OCI-LY7 (cell line): ENCODE results near the gene GALR1. TPM values are rescaled to one million over a fixed set of nuclear protein-coding genes. Genes with fewer than 3 reads are reported as not detected.

Experiments
- BruUV-seq: library from RNA; stranded (reverse); fragments of 400-500 nt; replicated peaks from 2 replicates; lab custom pipeline; 2021; lab: Mats Ljungman, UMichigan
- CTCF ChIA-PET: fragments of 300-600 bp; sonication (Branson Sonifier 250); formaldehyde crosslinking; loops from one replicate; lab custom pipeline; 2022; ENCODE audit warnings: antibody characterized with exemption; ENCODE audit not compliant: unreplicated experiment; lab: Charles Lee
- POLR2A ChIA-PET: fragments of 300-600 bp; sonication (Branson Sonifier 250); formaldehyde crosslinking; loops from one replicate; lab custom pipeline; 2022; ENCODE audit warnings: antibody characterized with exemption; lab: Charles Lee
- DNase-seq: peaks from one replicate; pipeline ENCODE4 v3.0.0-alpha.2; 2015; ENCODE audit warnings: low spot score
- H2AFZ ChIP-seq: fragments of 200-600 bp; sonication (generic), shearing (Covaris generic); 2 replicates; pipeline ENCODE4 v1.6.1; 2014; ENCODE audit warnings: mild to moderate bottlenecking, antibody characterized with exemption, low read length, moderate library complexity
- H3K27ac ChIP-seq: fragments of 200-600 bp; sonication (generic); 2 replicates; pipeline ENCODE4 v1.5.1; 2014; ENCODE audit warnings: mixed run types, low read depth, mild to moderate bottlenecking, moderate library complexity, low read length, inconsistent platforms; ENCODE audit not compliant: poor library complexity, severe bottlenecking
- H3K36me3 ChIP-seq: fragments of 200-600 bp; sonication (generic); 2 replicates; pipeline ENCODE4 v1.6.1; 2014; ENCODE audit warnings: mild to moderate bottlenecking, antibody characterized with exemption, low read length, moderate library complexity, mixed read lengths; ENCODE audit not compliant: insufficient read depth
- H3K4me1 ChIP-seq: fragments of 200-600 bp; sonication (generic); 2 replicates; pipeline ENCODE4 v1.5.1; 2014; ENCODE audit warnings: mild to moderate bottlenecking, low read length; ENCODE audit not compliant: insufficient read depth, poor library complexity, severe bottlenecking
- H3K4me2 ChIP-seq: fragments of 200-600 bp; sonication (generic); 2 replicates; pipeline ENCODE4 v1.6.1; 2014; ENCODE audit warnings: mild to moderate bottlenecking, low read length
- H3K4me3 ChIP-seq: fragments of 200-600 bp; sonication (generic); 2 replicates; pipeline ENCODE4 v1.5.1; 2014; ENCODE audit warnings: mild to moderate bottlenecking, low read depth, low read length; ENCODE audit not compliant: poor library complexity, severe bottlenecking
- H3K79me2 ChIP-seq: fragments of 200-600 bp; sonication (generic); 2 replicates; pipeline ENCODE4 v1.6.1; 2016; ENCODE audit warnings: low read depth, mild to moderate bottlenecking, low read length, moderate library complexity, mixed read lengths; ENCODE audit not compliant: insufficient read depth
- H3K9me2 ChIP-seq: fragments of 200-600 bp; sonication (generic); 2 replicates; pipeline ENCODE4 v1.6.1; 2016; ENCODE audit warnings: mild to moderate bottlenecking, low read length, mixed read lengths; ENCODE audit not compliant: insufficient read depth
- H3K9me3 ChIP-seq: fragments of 200-600 bp; sonication (generic); 2 replicates; pipeline ENCODE4 v1.6.1; 2014; ENCODE audit warnings: mild to moderate bottlenecking, mixed run types, low read length, mixed read lengths
- H4K20me1 ChIP-seq: fragments of 200-600 bp; sonication (generic); 2 replicates; pipeline ENCODE4 v1.6.1; 2014; ENCODE audit warnings: mild to moderate bottlenecking, antibody characterized with exemption, low read length, moderate library complexity, mixed read lengths; ENCODE audit not compliant: insufficient read depth
- CTCF ChIP-seq: fragments of 200-600 bp; sonication (generic); conservative IDR thresholded peaks from 2 replicates; pipeline ENCODE4 v1.5.1; 2014; ENCODE audit warnings: mild to moderate bottlenecking, antibody characterized with exemption, low read length, moderate library complexity, mixed read lengths
- EZH2phosphoT487 ChIP-seq: fragments of 200-600 bp; sonication (generic); IDR thresholded peaks from 2 replicates; pipeline ENCODE4 v1.6.1; 2018; ENCODE audit warnings: low read depth, borderline replicate concordance, mild to moderate bottlenecking, mixed run types, antibody characterized with exemption, low read length, moderate library complexity, mixed read lengths
- intact Hi-C: fragments of 100-400 bp; cut with micrococcal nuclease; formaldehyde crosslinking; loops from one replicate; pipeline ENCODE4 v1.10.0; 2022; ENCODE audit not compliant: unreplicated experiment
- total RNA-seq, 2 experiments: library from RNA; depleted of rRNA in 1 of 2; stranded (reverse); fragments of >200 nt in 1 of 2; shearing (Covaris generic) in 1 of 2; gene quantifications; 2 replicates each; pipeline ENCODE4 v1.2.3, GENCODE V29; 2014 to 2022

GALR1 gene
- total RNA-seq, 2 experiments from 2014 or later = not detected

- no peaks in the 10 kb centered on the region for H3K9me2 ChIP-seq
- no peaks in the 10 kb centered on the region for H3K79me2 ChIP-seq
- no peaks in the 10 kb centered on the region for H3K9me3 ChIP-seq
- H3K4me2 ChIP-seq = peak overlapping the region; percentile 63
- no peaks in the 10 kb centered on the region for H3K4me1 ChIP-seq
- intact Hi-C loops = no loop called here
- ChIA-PET CTCF (no interaction called here), POLR2A (no interaction called here)
- H3K36me3 ChIP-seq = no peaks in the 10 kb centered on the region
- H4K20me1 ChIP-seq = no peaks in the 10 kb centered on the region
- H3K4me3 ChIP-seq = no peak overlapping the region
- peak; percentile 12 for DNase-seq
- BruUV-seq = no TSS peak
- H3K27ac ChIP-seq = no peak overlapping the region
- no peak for TF ChIP-seq EZH2phosphoT487
- no peak for TF ChIP-seq CTCF
- H2AFZ ChIP-seq = peak overlapping the region; percentile 91
Measured at GRCh38 chr18:77208964-77209363, 40.7 kb upstream of the GALR1 start.

GRCh38 chr18:77209587-77209986, 40.1 kb upstream of the GALR1 start:
- ChIA-PET POLR2A (no interaction called here), CTCF (no interaction called here)
- no peaks in the 10 kb centered on the region for H3K9me2 ChIP-seq
- no peak overlapping the region for H3K27ac ChIP-seq
- no peak overlapping the region for H2AFZ ChIP-seq
- no peaks in the 10 kb centered on the region for H3K79me2 ChIP-seq
- DNase-seq = no peak
- H3K4me1 ChIP-seq = no peaks in the 10 kb centered on the region
- H4K20me1 ChIP-seq = no peaks in the 10 kb centered on the region
- no peak overlapping the region for H3K4me3 ChIP-seq
- no peak overlapping the region for H3K4me2 ChIP-seq
- no peaks in the 10 kb centered on the region for H3K9me3 ChIP-seq
- intact Hi-C loops = no loop called here
- no TSS peak for BruUV-seq
- H3K36me3 ChIP-seq = no peaks in the 10 kb centered on the region
- no peak for TF ChIP-seq EZH2phosphoT487
- TF ChIP-seq CTCF = no peak

- Histone ChIP-seq H3K4me2 (no peak overlapping the region), H3K4me1 (no peaks in the 10 kb centered on the region), H3K79me2 (no peaks in the 10 kb centered on the region), H3K9me3 (no peaks in the 10 kb centered on the region), H3K4me3 (no peak overlapping the region), H3K36me3 (no peaks in the 10 kb centered on the region), H3K27ac (no peak overlapping the region), H4K20me1 (no peaks in the 10 kb centered on the region), H2AFZ (no peak overlapping the region), H3K9me2 (no peaks in the 10 kb centered on the region)
- intact Hi-C loops = loop anchor here (2.0 to 5.0 kb wide), 2 partner anchors 148 to 209 kb away; no protein-coding TSS in a partner anchor
- no peak for DNase-seq
- ChIA-PET CTCF (no interaction called here), POLR2A (no interaction called here)
- TF ChIP-seq EZH2phosphoT487 (no peak), CTCF (no peak)
- BruUV-seq = no TSS peak
Measured at GRCh38 chr18:77210249-77210648, 39.4 kb upstream of the GALR1 start.
